GM12864 (cell line): ENCODE results near the gene CENPN.

Experiments used
- DNase-seq: peaks from one replicate; pipeline ENCODE4 v3.0.0-alpha.2; 2011; ENCODE audit warnings: low read depth
- H3K4me3 ChIP-seq: 2 replicates; pipeline ENCODE4 v1.5.1; 2011; ENCODE audit warnings: mild to moderate bottlenecking, low read depth, low read length, control low read depth
- CTCF ChIP-seq: IDR thresholded peaks from 2 replicates; pipeline ENCODE4 v1.5.1; 2011; ENCODE audit warnings: low read depth, mild to moderate bottlenecking, moderate library complexity, low read length, control low read depth, inconsistent platforms; ENCODE audit errors: missing control alignments

Gene CENPN

GRCh38 chr16:81004646-81005353 is 2.2 kb upstream of the CENPN start:
- peak; percentile 45 for DNase-seq
- peak; percentile 43 for TF ChIP-seq CTCF
- peak overlapping the region; percentile 88 for H3K4me3 ChIP-seq

DNA sequence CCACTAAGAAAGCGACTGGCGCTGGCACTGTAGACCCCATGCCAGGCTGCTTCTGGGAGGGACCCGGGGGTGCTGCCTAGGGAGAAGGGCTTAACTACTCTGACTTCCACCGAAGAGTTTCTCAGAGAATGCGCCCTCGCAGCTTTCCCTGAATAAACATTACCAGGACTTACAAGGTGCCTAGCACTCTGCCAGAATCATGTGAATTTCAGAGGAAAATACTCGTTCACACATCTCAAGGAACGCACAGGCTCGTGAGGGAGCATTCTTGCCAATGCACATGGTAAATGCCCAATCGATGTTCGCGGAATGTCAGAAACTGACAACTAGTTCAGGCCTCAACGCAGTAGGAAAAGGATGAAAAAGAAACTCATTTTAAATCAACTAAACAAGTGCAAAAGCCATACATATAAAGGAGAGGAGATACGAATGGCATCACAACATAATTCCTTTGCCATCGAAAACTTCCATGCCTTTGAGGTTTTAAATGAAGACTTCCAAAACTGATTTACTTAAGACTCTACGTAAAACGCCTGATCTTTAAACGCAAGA is 1.3 kb upstream of the CENPN start:
- DNase-seq: no peak
- TF ChIP-seq CTCF: no peak
- H3K4me3 ChIP-seq: peak overlapping the region; percentile 88

- peak overlapping the region; percentile 88 for H3K4me3 ChIP-seq
- TF ChIP-seq CTCF: no peak
- peak; percentile 30 for DNase-seq
Observed at GRCh38 chr16:81006211-81006812, 702 bp upstream of the CENPN start.

- TF ChIP-seq CTCF: no peak
- DNase-seq: no peak
- peak overlapping the region; percentile 88 for H3K4me3 ChIP-seq
Observed at GRCh38 chr16:81008505-81008789, 1.4 kb downstream of the CENPN start.

DNA sequence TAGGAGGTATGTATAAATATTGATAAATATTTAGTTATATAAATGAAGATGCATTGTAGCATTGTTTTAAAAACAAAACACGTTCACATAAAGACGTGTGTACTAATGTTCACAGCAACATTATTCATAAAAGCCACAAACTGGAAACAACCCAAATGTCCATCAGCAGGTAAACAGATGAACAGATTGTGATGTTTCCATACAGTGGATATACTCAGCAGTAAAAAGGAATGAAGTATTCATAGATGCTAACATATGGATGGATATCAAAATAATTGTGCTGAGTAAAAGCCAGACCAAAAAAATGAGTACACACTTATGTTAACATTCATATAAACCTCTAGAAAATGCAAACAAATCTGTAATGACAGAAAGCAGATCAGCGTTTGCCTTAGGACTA is 6.0 kb downstream of the CENPN start:
- no peak for DNase-seq
- no peak for TF ChIP-seq CTCF
- H3K4me3 ChIP-seq: no peak overlapping the region

- DNase-seq: no peak
- no peak for TF ChIP-seq CTCF
Observed at GRCh38 chr16:81014672-81015071, 7.7 kb downstream of the CENPN start.

DNA sequence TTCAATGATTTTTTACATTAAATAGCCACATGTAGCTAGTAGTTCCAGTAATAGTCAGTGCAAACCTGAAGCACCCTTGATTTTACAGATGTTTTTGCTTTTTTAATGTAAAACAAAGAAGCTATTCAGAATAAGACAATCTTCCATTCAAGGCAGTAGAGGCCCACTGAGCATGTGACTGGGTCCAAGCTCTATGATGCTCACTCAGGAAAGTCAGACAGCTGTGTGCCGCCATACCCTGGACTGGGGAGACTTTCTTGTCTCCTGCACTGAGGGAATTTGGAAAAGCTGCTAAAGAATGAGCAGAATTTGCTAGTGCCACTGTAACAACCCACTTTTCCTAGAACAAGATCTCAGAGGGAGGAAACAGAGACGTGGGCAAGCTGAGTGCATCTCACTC is 11.5 kb downstream of the CENPN start:
- H3K4me3 ChIP-seq: no peak overlapping the region
- no peak for TF ChIP-seq CTCF
- DNase-seq: no peak

More at GRCh38 chr16:81014672-81015071, 7.7 kb downstream of the CENPN start:
- no peak overlapping the region for H3K4me3 ChIP-seq
